ENCODE results near the gene ACBD4. TPM values are rescaled to one million over a fixed set of nuclear protein-coding genes. Genes with fewer than 3 reads are reported as not detected.

The ACBD4 gene
- total RNA-seq, 4 donors from 2014 or later: 2.2 to 3.2 (median 2.5) TPM

- intact Hi-C loops (cut with DNase I; ENCODE audit: low total_unique reads) (loop anchor here (1.0 to 5.0 kb wide), 6 partner anchors 13 to 1044 kb away; partner anchors contain the start of genes ACBD4, HEXIM2, KANSL1 and MAP3K14), in situ Hi-C loops (cut with MboI; ENCODE audit: low sequenced_read_pairs in 4 of 4) (loop anchor here in 1 of 4 donors (25.0 kb wide), 1 partner anchor 236 kb away; the partner anchor contains the start of gene GFAP)
- Histone ChIP-seq H3K4me1 (peaks cover 36 to 50% of the 10 kb centered on the region in 2 donors), H3K36me3 (no peaks in the 10 kb centered on the region), H3K4me3 (peak within 1 kb of the TSS; percentile 80 to 88 (median 84)), H3K27ac (peak within 1 kb of the TSS; percentile 90 to 98 (median 98)), H3K9me3 (no peaks in the 10 kb centered on the region), H3K27me3 (no peaks in the 10 kb centered on the region)
- DNase-seq (peak; percentile 99 to 100), ATAC-seq (peak; percentile 70)
- TF ChIP-seq, protein P1, sequence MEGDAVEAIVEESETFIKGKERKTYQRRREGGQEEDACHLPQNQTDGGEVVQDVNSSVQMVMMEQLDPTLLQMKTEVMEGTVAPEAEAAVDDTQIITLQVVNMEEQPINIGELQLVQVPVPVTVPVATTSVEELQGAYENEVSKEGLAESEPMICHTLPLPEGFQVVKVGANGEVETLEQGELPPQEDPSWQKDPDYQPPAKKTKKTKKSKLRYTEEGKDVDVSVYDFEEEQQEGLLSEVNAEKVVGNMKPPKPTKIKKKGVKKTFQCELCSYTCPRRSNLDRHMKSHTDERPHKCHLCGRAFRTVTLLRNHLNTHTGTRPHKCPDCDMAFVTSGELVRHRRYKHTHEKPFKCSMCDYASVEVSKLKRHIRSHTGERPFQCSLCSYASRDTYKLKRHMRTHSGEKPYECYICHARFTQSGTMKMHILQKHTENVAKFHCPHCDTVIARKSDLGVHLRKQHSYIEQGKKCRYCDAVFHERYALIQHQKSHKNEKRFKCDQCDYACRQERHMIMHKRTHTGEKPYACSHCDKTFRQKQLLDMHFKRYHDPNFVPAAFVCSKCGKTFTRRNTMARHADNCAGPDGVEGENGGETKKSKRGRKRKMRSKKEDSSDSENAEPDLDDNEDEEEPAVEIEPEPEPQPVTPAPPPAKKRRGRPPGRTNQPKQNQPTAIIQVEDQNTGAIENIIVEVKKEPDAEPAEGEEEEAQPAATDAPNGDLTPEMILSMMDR (IDR thresholded peaks at IDR 0.05 in 4 of 5, conservative IDR thresholded peaks at IDR 0.05 in 1 of 5): peak in 1 of 5 experiments; percentile 5
- peak; percentile 99 to 100 for TF ChIP-seq POLR2A (IDR thresholded peaks at IDR 0.05)
Observed at GRCh38 chr17:45148183-45149036, 12.9 kb downstream of the ACBD4 start, which contains the start of gene HEXIM1. TSS of gene HEXIM1 (plus strand) at chr17:45148475. CDS start at chr17:45149191, 716 bp downstream.

GRCh38 chr17:45149037-45149668 is 13.7 kb downstream of the ACBD4 start:
- H3K9me3 ChIP-seq: no peaks in the 10 kb centered on the region
- intact Hi-C loops (cut with DNase I; ENCODE audit: low total_unique reads): loop anchor here (1.0 to 5.0 kb wide), 3 partner anchors 14 to 1043 kb away; partner anchors contain the start of genes ACBD4 and KANSL1
- H3K27ac ChIP-seq: peak overlapping the region; percentile 90 to 98 (median 96)
- no peaks in the 10 kb centered on the region for H3K27me3 ChIP-seq
- H3K4me3 ChIP-seq: peak overlapping the region; percentile 77 to 85 (median 80)
- in situ Hi-C loops (cut with MboI; ENCODE audit: low sequenced_read_pairs in 4 of 4): loop anchor here in 1 of 4 donors (25.0 kb wide), 1 partner anchor 237 kb away; the partner anchor contains the start of gene GFAP
- H3K4me1 ChIP-seq: peaks cover 31 to 48% of the 10 kb centered on the region in 2 donors
- DNase-seq: peak; percentile 81 to 90
- no peaks in the 10 kb centered on the region for H3K36me3 ChIP-seq
- ATAC-seq: peak; percentile 43 to 47
- peak; percentile 26 to 50 for TF ChIP-seq POLR2A (IDR thresholded peaks at IDR 0.05)
- TF ChIP-seq, protein P1 (IDR thresholded peaks at IDR 0.05 in 4 of 5, conservative IDR thresholded peaks at IDR 0.05 in 1 of 5): peak; percentile 61 to 94 (median 87)

DNA sequence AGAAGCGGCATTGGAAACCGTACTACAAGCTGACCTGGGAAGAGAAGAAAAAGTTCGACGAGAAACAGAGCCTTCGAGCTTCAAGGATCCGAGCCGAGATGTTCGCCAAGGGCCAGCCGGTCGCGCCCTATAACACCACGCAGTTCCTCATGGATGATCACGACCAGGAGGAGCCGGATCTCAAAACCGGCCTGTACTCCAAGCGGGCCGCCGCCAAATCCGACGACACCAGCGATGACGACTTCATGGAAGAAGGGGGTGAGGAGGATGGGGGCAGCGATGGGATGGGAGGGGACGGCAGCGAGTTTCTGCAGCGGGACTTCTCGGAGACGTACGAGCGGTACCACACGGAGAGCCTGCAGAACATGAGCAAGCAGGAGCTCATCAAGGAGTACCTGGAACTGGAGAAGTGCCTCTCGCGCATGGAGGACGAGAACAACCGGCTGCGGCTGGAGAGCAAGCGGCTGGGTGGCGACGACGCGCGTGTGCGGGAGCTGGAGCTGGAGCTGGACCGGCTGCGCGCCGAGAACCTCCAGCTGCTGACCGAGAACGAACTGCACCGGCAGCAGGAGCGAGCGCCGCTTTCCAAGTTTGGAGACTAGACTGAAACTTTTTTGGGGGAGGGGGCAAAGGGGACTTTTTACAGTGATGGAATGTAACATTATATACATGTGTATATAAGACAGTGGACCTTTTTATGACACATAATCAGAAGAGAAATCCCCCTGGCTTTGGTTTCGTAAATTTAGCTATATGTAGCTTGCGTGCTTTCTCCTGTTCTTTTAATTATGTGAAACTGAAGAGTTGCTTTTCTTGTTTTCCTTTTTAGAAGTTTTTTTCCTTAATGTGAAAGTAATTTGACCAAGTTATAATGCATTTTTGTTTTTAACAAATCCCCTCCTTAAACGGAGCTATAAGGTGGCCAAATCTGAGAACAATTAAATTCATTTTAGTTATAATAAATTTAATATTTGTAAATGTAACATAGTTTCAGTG is 14.5 kb downstream of the ACBD4 start:
- ATAC-seq (peak; percentile 4 to 22), DNase-seq (peak; percentile 62 to 67)
- intact Hi-C loops (cut with DNase I; ENCODE audit: low total_unique reads) (loop anchor here (1.0 to 5.0 kb wide), 3 partner anchors 15 to 1042 kb away; partner anchors contain the start of genes ACBD4 and KANSL1), in situ Hi-C loops (cut with MboI; ENCODE audit: low sequenced_read_pairs in 4 of 4) (loop anchor here in 1 of 4 donors (25.0 kb wide), 2 partner anchors 88 to 238 kb away; partner anchors contain the start of genes DCAKD, GFAP and NMT1)
- Histone ChIP-seq H3K9me3 (no peaks in the 10 kb centered on the region), H3K36me3 (no peaks in the 10 kb centered on the region), H3K4me1 (peaks cover 28 to 43% of the 10 kb centered on the region in 2 donors), H3K4me3 (peak overlapping the region; percentile 77 to 85 (median 80)), H3K27ac (peak overlapping the region; percentile 90 to 98 (median 96)), H3K27me3 (no peaks in the 10 kb centered on the region)
- TF ChIP-seq, protein P1 (IDR thresholded peaks at IDR 0.05 in 4 of 5, conservative IDR thresholded peaks at IDR 0.05 in 1 of 5): no peak
- TF ChIP-seq POLR2A (IDR thresholded peaks at IDR 0.05): no peak

All from gastrocnemius medialis (tissue), 4 donors.